HG03045 (cell line): ENCODE measurements around the gene SHISA4.
A peak's percentile ranks its signal among the peaks of the same experiment; 100 is the strongest.
"Not testable (repeated sequence)": the region's sequence is repeated elsewhere in the genome, so short reads cannot be mapped to it uniquely, and the experiment has no call there.

Source experiments
- ATAC-seq: cut with Tn5 transposase; IDR thresholded peaks from one replicate; pipeline ENCODE4 v1.9.1; 2021; ENCODE audit warnings: mild to moderate bottlenecking, moderate library complexity; ENCODE audit not compliant: unreplicated experiment

The SHISA4 gene

DNA sequence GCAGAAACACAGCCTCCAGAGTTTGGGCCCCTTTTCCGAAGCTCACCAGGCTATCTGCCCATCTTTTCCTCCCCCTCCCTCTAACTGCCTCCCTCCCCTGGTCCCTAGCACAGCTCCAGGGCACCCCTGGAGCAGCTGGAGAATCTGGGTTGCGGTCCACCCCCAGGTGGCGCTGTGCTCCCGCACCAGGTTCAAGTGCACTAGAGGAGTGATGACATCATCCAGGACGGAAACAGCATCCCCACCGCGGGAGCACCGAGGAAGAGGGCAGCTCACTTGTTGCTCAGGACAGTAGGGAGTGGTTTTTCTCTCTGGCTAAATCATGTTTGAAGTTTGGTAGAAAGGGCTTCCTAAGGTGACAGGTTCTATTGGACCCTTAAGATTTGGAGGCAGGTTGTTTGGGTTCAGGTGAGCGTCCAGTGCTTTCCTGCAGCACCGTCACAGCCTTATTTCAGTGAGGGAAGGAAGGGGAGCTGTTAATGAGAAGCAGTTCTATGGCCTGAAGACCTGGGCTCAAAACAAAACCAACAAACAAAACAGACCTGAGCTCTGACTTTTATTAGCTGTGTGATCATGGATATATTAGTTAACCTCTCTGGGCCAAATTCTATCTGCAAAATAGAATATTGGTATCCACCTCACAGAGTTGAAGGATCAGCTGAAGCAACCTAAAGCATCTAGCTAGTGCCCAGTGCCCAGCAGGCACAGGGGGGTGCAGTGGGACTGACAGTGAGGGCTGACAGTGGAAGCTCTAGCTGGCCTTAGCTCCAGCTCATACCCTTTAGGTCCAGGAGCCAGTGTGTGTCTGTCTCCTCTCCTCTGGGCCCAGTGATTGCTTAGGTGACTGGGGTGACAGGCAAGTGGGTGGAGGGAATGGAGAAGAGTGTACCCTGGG, 7.5 kb downstream of the SHISA4 start:
- ATAC-seq: peak; percentile 73

DNA sequence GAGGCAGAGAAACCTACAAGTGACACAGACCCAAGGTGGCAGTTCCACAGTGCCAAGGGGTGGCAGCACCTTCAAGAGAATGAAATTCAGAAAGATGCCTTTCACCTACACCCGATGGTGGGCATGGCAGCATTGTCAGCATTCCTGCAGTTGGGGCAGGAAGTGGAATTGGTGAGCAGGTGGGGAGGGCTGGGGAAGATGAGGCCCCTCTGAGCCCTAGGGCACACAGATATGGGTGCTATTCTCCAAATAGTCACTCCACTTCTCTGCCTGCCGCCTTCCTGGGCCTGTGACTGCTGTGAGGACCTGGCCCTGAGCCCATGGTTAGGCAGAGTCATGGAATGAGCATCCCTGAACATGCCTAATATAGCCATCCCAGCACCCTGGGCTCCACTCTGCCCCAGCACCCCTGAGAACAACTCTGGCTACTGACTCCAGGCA, 8.3 kb downstream of the SHISA4 start:
- no peak for ATAC-seq

GRCh38 chr1:201898240-201898894, 9.7 kb downstream of the SHISA4 start:
- ATAC-seq: no peak

- no peak for ATAC-seq
Observed at GRCh38 chr1:201898992-201899391, 10.3 kb downstream of the SHISA4 start.

DNA sequence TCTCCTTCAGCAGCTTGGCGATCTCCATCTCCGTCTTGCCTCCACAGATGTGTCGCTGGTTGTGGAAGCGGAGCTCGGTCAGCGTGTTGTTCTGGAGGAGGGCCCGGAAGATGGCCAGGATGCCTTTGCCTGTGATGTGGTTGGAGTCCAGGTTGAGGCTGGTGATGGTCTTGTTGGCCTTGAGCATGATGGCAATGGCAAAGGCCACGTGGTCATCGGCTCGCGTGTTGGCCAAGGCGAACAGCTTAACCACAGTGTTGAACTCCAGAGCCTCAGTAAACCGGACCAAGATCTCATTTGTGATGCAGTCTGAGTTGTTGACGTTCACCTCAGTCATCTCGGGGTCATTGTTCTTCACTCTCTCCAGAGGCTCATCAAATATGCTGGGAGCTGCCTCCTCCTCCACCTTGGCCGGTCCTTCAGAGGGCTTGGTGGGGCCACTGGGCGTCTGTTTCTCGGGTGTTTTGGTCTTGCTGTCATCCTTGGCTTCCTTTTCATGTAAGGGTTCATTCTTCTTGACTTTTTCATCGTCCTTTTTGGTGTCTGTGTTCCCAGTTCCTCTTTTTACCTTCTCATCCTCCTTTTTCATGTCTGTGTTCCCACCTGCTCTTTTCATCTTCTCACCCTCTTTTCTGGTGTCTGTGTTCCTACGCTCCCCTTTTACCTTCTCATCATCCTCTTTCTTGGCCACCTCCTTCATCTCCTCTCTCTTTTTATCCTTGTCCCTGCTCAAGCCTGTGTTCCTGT, 11.2 kb downstream of the SHISA4 start:
- no peak for ATAC-seq

DNA sequence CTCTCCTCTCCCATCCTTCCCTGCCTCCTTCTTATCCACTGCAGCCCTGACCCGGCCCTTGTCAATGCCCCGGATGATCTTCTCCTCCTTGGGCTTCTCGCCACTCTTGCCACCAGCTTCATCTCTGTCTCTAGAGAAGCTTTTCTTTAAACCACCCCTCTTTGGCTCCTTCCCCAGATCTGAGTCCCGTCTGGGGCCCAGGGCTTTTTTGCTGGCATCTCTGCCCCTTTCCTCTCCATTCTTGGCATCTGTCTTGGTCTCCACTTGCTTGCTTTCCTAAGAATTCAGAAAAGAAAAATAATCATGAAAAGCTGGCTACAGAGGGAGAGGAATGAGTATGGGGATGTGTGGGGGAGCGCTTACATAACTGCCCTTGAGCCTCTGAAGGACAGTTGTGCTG, 11.8 kb downstream of the SHISA4 start:
- ATAC-seq: no peak

GRCh38 chr1:201901036-201901435, 12.3 kb downstream of the SHISA4 start:
- not testable (repeated sequence) for ATAC-seq

DNA sequence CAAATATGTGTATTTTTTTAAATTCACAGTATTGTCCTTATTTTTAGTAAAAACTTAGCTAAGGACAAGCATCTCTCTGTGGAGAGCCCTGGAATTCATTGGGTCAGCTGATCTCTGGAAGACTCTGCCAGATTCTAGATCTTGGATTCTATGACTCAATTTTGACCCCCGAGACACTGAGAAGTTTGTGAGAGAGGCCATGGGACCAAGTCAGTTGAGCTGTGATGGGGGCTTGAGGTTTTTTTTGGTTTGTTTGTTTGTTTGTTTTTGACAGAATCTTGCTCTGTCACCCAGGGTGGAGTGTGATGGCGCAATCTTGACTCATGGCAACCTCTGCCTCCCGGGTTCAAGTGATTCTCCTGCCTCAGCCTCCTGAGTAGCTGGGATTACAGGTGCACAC, 13.5 kb downstream of the SHISA4 start:
- no peak for ATAC-seq

GRCh38 chr1:201903135-201903534, 14.4 kb downstream of the SHISA4 start:
- ATAC-seq: no peak

DNA sequence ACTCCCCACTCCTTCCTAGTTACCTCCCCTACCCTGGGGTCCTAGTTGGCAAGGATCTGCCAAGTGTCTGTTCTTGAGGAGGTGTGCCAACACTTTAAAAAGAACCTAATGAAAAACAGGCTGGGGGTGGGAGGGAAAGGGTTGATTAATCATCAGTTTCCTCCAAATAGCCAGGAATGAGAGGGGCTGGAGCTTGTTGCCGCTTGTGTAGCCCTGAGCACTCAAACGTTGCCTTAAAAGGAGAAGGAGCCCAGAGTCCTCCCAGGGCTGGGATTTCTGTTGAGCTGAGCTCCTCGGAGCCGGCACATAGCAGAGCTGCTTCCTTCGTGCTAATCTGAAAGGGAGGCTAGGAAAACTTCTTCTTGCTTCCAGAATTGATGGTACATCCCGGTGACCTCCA, 15.9 kb downstream of the SHISA4 start:
- no peak for ATAC-seq

DNA sequence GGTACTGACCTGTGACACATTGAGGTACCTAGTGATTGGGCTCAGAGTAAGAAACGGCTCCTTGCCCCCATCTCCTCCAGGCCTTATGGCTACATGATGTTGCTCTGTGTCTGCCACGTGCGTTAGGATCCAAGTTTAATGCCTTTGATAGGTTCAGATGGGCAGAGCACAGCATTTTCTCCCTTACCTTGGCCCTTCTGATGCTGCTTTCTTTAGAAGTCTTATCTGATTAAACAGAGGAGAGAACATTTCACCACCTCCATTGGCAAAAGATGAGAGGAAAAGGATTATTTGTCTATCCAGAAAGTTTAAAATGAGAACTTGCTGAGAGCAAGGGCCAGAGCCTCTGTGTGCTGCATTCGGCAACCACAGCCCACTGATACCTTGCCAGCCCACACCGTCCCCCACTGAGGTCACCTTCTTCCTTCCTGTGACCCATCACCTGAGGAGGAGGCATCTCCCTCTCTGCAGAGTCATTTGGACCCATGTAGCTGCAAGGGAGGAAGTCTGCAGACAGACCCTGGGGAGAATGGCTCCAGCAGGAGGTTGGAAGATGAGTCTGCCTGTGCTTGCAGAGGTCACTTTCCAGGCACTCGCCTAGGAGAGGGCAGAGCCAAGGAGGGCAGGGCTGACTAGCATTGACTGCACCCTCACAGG, 16.7 kb downstream of the SHISA4 start:
- ATAC-seq: no peak

DNA sequence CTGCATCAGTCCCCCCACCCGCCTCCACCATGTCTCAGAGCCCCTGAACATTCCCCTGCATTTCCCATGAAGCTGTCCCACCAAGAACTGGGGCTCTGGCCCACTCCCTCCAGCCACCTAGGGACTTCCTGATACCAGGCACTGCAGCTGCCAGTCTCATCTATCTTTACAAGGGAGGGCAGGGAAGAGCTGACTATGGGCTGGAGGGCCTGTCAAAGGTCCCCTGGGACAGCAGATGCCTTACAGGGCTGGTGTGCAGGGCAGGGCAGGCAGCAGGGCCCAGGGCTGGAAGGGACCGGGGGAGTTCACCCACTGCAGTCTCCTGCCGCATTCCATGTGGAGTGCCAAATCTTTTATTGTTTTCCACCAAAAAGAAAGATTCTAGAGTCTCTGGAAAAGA, 17.6 kb downstream of the SHISA4 start:
- no peak for ATAC-seq

GRCh38 chr1:201907621-201908020, 18.9 kb downstream of the SHISA4 start:
- no peak for ATAC-seq

- ATAC-seq: no peak
Observed at GRCh38 chr1:201911826-201912571, 23.3 kb downstream of the SHISA4 start.

DNA sequence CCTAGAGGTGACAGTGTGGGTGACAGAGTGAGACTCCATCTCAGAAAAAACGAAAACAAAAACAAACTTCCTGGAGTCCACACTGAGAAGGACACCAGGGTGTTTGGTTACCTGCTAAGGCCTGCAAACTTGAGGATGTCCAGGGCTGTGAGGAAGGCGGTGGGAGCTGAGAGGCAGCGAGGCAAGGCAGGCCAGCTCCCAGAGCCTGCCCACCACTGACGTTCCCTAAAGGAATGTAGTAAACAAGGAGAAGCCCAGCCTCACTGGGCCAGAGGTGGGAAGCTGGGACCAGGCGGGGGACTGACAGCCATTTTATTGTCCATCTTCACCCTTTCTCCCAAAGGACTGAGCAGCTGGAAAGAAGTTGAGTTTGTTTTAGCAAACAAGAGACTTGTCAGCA, 24.1 kb downstream of the SHISA4 start:
- ATAC-seq: no peak

DNA sequence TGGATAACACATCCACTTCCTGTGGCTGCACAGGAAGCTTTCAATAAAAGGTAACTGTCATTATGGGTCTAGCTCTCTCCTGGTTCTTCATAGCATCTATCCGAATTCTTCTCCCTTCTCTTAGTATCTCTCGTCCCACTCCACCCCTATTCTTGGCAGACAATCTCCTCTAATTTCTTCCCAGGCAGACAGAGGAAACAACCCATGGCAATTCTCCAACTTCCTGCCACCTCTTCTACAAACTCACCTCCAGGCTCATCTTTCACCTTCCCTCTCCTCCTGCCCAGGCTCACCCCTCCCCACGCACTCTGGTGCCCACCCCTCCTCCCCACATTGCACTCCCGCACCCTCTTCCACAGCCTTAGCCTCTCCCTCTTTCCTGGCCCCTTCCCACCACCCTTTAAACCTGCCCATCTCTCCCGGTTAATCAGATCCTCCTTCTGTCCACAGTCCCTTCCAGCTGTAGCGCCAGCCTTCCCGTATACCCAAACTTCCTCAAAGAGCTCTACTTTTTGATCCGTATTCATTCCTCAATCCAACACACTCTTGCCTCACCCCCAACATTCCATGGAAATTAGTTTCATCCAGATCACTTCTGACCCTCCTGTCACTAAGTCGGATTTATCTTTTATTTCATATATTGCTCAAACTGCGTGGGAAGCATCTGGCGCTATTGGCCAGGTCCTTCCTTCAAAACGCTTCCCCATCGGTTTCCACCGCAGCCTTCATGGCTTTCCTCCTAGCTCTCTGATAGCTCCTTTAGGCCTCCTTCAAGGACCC, 25.9 kb downstream of the SHISA4 start:
- ATAC-seq: no peak

DNA sequence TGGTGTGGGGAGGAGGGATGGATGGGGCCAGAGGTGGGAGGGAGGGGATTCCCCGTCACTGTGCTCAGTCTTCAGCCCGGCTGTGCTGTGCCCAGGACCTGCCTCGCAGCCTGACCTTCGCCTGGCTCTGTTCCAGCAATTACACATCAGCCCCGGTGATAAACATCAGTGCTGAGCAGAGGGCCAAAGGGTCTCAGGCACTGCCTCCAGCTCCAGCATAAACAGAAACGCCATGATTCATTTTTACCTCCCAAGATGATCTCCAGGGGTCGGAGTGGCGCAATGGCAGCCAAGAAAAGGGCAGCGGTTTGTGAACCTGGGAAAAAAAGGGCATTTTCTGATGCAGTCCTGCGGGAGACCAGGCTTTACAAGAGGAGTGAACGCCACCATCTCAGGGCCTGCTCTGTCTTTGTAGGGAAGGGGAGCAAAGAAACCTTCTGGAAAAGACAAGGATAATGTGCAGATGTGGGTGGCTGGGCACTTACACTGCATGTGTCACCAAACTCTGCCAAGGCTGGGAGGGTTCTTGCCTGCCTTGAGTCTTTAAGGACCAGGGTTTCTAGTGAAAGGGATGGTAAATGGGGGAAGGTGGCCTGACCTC, 28.1 kb downstream of the SHISA4 start:
- no peak for ATAC-seq

DNA sequence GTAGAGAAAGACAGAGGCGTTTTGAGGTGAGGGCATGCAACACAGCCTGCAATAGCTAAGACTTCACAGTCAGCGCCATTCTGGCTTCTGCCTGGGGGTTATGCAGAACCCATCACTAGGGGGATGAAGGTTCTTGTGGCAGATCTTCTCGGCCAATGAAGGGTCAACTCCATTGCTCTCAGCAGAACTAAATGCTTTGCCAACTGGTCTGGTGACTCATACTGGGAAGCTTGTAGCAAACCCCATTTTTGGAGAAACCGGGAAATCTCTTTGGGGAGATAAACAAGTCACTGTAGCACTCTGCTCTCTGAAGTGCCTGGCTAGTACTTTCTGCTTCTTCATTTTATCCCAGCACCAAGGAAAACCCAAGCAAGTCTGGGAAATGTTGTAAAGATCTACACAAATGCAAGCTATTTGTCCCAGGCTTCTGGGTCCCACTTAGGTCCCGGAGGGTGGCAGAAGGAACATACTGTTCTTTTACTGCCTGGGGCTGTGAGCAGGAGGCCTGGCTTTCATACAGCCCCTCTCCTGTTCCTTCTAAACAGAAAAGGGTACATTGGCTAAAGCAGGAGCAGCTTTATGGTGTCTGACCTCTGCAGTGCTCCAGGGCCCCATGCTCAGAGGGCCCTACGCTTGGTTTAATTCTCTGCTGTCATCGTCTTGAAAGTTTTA, 28.8 kb downstream of the SHISA4 start:
- no peak for ATAC-seq

DNA sequence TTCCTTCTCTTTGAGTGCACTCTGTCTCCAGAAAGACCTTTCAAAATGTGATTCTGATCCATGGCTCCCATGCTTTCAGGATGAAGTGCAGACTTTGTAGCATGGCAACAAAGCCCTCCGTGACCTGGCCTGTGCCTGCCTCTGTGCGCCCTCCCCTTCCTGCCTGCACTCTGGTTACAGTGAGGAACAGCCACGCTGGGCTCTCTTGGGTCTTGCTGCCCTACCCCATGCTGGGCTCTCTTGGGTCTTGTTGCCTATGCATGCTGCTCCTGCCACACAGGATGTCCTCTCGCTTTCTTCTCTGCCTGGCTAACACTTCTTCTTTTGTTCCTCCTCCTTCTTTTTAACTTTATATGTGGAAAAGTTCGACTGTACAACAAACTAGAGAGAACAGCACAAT, 29.6 kb downstream of the SHISA4 start:
- no peak for ATAC-seq
